Measurements from ENCODE around the gene TIAM2.

TIAM2 gene

GRCh38 chr6:155077331-155077730 lies 82.2 kb downstream of the TIAM2 start:
- no peaks in the 10 kb centered on the region for H3K36me3 ChIP-seq (ENCODE audit: insufficient read depth)
- H3K4me1 ChIP-seq (ENCODE audit: low read depth, poor library complexity, severe bottlenecking) = no peaks in the 10 kb centered on the region
- H2AFZ ChIP-seq (ENCODE audit: low read depth) = no peak overlapping the region
- H3K4me3 ChIP-seq (IDR thresholded peaks at IDR 0.05; ENCODE audit: insufficient read depth, low read depth, low read length) = no peak overlapping the region
- no peaks in the 10 kb centered on the region for H4K20me1 ChIP-seq (ENCODE audit: insufficient read depth)
- no peak overlapping the region for H3K4me2 ChIP-seq
- H3K27me3 ChIP-seq (ENCODE audit: insufficient read depth, low read depth) = no peaks in the 10 kb centered on the region
- TF ChIP-seq, protein P1, sequence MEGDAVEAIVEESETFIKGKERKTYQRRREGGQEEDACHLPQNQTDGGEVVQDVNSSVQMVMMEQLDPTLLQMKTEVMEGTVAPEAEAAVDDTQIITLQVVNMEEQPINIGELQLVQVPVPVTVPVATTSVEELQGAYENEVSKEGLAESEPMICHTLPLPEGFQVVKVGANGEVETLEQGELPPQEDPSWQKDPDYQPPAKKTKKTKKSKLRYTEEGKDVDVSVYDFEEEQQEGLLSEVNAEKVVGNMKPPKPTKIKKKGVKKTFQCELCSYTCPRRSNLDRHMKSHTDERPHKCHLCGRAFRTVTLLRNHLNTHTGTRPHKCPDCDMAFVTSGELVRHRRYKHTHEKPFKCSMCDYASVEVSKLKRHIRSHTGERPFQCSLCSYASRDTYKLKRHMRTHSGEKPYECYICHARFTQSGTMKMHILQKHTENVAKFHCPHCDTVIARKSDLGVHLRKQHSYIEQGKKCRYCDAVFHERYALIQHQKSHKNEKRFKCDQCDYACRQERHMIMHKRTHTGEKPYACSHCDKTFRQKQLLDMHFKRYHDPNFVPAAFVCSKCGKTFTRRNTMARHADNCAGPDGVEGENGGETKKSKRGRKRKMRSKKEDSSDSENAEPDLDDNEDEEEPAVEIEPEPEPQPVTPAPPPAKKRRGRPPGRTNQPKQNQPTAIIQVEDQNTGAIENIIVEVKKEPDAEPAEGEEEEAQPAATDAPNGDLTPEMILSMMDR (conservative IDR thresholded peaks at IDR 0.05; ENCODE audit: low read depth, low read length) = no peak
- H3K9ac ChIP-seq = no peak overlapping the region
- H3K79me2 ChIP-seq (ENCODE audit: insufficient read depth, low read depth) = no peaks in the 10 kb centered on the region
- no peak overlapping the region for H3K27ac ChIP-seq

GRCh38 chr6:155077784-155078183 lies 82.7 kb downstream of the TIAM2 start:
- Histone ChIP-seq H2AFZ (ENCODE audit: low read depth) (no peak overlapping the region), H3K79me2 (ENCODE audit: insufficient read depth, low read depth) (no peaks in the 10 kb centered on the region), H4K20me1 (ENCODE audit: insufficient read depth) (no peaks in the 10 kb centered on the region), H3K4me3 (IDR thresholded peaks at IDR 0.05; ENCODE audit: insufficient read depth, low read depth, low read length) (no peak overlapping the region), H3K27me3 (ENCODE audit: insufficient read depth, low read depth) (no peaks in the 10 kb centered on the region), H3K36me3 (ENCODE audit: insufficient read depth) (no peaks in the 10 kb centered on the region), H3K27ac (no peak overlapping the region), H3K9ac (no peak overlapping the region), H3K4me2 (no peak overlapping the region), H3K4me1 (ENCODE audit: low read depth, poor library complexity, severe bottlenecking) (no peaks in the 10 kb centered on the region)
- TF ChIP-seq, protein P1 (conservative IDR thresholded peaks at IDR 0.05; ENCODE audit: low read depth, low read length) = no peak

DNA sequence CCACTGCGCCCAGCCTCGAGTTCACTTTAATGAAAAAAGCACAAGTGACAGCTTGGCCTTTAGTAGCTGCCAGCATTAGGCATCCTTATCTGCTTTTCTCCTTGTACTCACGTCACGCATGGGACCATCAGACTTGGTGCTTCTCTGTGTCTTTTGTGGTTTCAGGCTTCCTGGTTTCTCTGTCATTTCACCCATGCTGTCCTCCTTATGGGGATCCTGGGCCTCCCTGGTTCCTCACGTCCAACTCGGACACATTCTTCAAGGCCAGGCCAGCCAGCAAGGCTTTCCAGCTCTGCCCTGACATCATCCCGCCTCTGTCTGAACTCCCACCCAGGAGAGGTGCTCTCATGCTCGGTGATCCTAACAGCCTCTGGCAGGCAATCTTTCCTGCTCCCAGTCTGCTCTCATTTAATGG lies 83.2 kb downstream of the TIAM2 start:
- Histone ChIP-seq H3K27ac (no peak overlapping the region), H4K20me1 (ENCODE audit: insufficient read depth) (no peaks in the 10 kb centered on the region), H3K4me1 (ENCODE audit: low read depth, poor library complexity, severe bottlenecking) (no peaks in the 10 kb centered on the region), H3K79me2 (ENCODE audit: insufficient read depth, low read depth) (no peaks in the 10 kb centered on the region), H3K4me3 (IDR thresholded peaks at IDR 0.05; ENCODE audit: insufficient read depth, low read depth, low read length) (no peak overlapping the region), H3K9ac (no peak overlapping the region), H3K4me2 (no peak overlapping the region), H2AFZ (ENCODE audit: low read depth) (no peak overlapping the region), H3K36me3 (ENCODE audit: insufficient read depth) (no peaks in the 10 kb centered on the region), H3K27me3 (ENCODE audit: insufficient read depth, low read depth) (no peaks in the 10 kb centered on the region)
- TF ChIP-seq, protein P1 (conservative IDR thresholded peaks at IDR 0.05; ENCODE audit: low read depth, low read length) = no peak

DNA sequence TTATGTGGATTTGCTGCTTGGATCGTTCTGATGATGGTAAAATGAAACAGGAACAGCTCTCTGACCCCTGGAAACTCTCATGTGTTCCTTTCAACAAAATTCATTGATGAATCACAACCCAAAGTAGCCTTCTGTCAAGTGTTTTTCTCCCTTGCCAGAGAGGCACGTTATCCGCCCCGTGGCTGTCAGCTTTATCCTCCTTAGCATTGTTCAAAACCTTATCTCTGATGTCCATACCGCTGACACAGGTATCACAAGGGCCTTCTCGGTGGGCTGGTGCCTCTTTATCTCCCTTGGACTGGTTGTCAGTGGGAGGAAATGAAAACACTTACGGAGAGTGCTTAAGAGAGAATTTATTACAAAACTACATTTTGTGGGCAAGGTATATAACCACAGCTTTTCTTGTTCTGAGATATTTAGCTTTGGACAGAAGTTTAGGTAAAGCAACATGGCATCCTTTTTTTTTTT lies 84.9 kb downstream of the TIAM2 start:
- Histone ChIP-seq H3K27ac (no peak overlapping the region), H2AFZ (ENCODE audit: low read depth) (no peak overlapping the region), H3K4me3 (IDR thresholded peaks at IDR 0.05; ENCODE audit: insufficient read depth, low read depth, low read length) (no peak overlapping the region), H3K9ac (no peak overlapping the region), H3K36me3 (ENCODE audit: insufficient read depth) (no peaks in the 10 kb centered on the region), H3K4me1 (ENCODE audit: low read depth, poor library complexity, severe bottlenecking) (no peaks in the 10 kb centered on the region), H3K4me2 (no peak overlapping the region), H4K20me1 (ENCODE audit: insufficient read depth) (no peaks in the 10 kb centered on the region), H3K79me2 (ENCODE audit: insufficient read depth, low read depth) (no peaks in the 10 kb centered on the region), H3K27me3 (ENCODE audit: insufficient read depth, low read depth) (no peaks in the 10 kb centered on the region)
- TF ChIP-seq, protein P1 (conservative IDR thresholded peaks at IDR 0.05; ENCODE audit: low read depth, low read length) = no peak
